ENCODE data around the gene CNTFR.
"Not testable (repeated sequence)": the region's sequence is repeated elsewhere in the genome, so short reads cannot be mapped to it uniquely, and the experiment has no call there.

The CNTFR gene

DNA sequence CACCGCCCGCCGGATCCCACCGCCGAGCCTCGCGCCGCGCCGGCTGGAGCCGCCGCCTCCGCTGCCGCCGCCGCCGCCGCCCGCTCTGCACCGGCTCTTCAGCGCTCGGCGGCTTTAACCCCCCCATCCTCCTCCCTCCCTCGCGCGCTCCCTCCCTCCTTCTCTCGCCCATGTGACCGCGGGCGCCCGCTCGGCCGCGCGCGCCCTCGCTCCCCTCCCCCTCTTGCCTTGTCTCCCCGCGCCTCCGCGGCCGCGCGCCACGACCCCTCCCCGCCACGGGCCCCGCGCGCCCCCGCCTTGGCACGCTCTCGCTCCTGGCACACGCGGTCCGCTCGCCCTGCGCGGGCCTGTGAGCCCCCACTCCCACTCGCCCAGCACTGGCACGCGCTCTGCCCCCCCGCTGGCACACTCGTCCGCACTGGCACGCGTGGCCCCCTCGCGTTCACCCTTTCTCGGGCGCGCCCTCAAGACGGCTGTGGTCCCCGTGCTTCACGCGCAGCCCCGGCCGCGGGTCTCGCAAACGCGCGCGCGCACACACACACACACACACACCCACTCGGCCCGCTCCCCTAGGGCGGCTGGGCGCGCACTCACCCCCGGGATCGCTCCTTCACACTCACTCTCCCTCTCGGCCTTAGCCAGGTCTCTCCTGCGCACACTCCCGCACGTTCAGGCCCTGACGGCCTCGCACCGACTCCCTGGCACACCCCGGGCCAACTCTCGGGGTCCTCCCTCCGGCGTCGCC lies at the start of gene CNTFR:
Gene CNTFR (minus strand): TSS at position 89 of the 745 bp plus-strand sequence. CDS start 20,743 bp downstream, outside the sequence.
- DNase-seq: peak; percentile 66

DNA sequence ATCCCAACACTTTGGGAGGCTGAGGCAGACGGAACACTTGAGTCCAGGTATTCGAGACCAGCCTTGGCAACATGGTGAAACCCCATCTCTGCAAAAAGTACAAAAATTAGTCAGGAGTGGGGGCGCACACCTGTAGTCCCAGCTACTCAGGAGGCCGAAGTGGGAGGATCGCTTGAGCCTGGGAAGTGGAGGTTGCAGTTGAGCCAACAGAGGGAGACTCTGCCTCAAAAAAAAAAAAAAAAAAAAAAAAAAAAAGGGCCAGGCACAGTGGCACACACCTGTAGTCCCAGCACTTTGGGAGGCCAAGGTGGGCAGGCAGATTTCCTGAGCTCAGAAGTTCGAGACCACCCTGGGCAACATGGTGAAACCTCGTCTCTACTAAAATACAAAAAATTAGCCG lies 49.8 kb upstream of the CNTFR start:
- DNase-seq: not testable (repeated sequence)

DNA sequence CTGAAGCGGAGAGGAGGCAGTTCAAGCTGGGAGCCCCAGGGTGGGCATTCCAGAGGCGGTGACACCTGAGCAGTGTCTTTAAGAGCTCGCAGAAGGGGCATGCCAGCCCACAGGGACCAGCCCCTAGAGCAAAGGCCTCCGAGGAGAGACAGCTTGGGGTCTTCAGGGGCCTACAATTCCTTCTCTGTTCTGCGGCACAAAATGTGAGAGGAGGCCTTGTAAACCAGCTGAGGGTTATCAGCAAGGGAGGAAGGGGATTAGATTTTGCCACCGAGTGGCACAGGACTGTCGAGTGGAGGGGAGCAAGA lies 48.6 kb upstream of the CNTFR start:
- DNase-seq: no peak

DNA sequence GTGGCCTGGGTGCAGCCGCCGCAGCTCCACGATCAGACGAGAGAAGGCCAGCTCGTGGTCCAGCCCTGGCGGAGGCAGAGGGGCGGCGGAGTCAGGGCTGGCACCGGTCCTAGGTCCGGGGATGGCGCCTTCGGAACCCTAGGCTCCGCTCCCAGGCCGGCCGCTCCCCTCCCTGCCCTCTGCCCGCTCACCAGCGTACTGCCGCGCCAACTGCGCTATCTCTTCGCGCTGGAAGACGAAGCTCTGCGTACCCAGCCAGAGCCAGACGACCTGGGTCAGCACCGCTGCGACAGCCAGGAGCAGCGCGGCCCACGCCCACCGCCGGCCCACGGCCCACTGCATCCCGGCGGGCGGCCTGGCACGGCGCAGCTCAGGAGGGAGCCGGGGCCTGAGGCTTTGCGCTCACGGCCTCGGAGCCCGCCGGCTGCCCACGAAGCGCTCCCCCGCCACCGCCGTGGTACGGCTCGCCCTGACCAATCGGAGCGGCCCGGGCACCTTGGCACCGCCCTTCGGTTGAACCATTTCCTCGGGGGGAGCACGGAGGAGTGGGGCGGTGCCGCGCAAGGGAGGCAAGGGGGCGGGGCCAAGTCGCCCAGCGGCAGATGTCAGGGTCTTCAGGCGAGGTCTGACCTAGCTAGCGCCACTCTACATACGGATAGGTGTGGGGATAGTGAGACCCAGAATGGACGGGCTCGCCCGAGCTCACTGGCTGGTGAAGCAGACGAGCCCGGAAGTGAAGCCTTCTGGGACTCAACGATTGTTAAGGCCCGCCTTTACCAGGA lies 48.0 kb upstream of the CNTFR start, which contains the start of gene SIGMAR1:
Gene SIGMAR1 (minus strand): TSS at position 432 of the 782 bp plus-strand sequence. CDS start 90 bp downstream, at position 342.
- DNase-seq: peak; percentile 95

- no peak for DNase-seq
These were observed 47.3 kb upstream of the CNTFR start for GRCh38 chr9:34636791-34637355.

DNA sequence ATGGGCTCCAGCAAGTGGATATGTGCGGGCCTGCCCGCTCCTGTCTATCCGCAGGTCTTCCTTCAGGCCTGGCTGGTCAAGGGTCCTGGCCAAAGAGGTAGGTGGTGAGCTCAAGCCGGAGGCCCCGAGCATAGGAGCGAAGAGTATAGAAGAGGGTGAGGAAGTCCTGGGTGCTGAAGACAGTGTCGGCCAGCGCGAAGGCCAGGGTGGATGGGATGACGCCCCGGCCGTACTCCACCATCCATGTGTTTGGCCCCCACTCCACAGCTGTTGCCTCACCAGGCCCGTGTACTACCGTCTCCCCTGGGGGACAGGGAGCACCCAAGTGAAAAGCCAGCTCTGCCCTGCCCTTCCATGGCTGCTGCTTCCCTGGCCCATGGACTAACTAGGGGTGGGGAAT lies 46.0 kb upstream of the CNTFR start:
- no peak for DNase-seq

GRCh38 chr9:34634551-34635248 lies 45.2 kb upstream of the CNTFR start:
- DNase-seq: no peak

DNA sequence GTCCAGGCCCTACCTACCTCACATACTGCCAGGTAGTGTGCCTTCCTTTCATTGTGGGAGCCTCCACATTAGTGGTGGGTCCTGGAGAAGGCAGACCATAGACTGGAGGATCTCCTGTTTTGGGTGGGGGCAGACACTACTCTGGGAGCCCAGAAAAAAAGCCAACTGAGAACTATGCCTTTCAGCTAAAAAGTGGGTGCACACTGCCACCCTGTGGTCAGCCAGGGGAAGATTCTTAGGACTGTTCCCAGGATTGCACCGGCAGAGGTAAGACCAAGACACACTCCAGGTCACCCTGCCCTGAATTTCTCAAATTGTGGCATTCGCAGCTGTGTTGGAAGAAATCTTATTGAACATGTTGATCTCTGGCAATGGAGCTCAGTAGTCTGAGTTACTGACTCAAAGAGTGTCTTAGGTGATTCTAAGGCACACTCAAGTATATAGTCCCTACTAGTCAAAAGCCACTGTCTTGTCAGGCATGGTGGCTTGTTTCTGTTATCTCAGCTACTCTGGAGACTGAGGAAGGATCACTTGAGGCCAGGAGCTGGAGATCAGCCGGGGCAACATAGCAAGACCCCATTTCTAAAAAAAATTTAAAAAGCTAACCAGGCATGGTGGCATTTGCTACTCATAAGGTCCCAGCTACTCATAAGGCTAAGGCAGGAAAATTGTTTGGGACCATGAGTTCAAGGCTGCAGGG lies 44.5 kb upstream of the CNTFR start:
- peak; percentile 77 for DNase-seq

GRCh38 chr9:34633166-34633565 lies 43.6 kb upstream of the CNTFR start:
- no peak for DNase-seq

GRCh38 chr9:34630402-34631154 lies 41.1 kb upstream of the CNTFR start:
- DNase-seq: no peak

GRCh38 chr9:34629491-34629808 lies 39.9 kb upstream of the CNTFR start:
- no peak for DNase-seq

GRCh38 chr9:34628656-34629490 lies 39.3 kb upstream of the CNTFR start, which contains the start of gene ARID3C:
Gene ARID3C (minus strand): TSS chr9:34629066. CDS start chr9:34628014, 1,052 bp downstream.
- DNase-seq: no peak

DNA sequence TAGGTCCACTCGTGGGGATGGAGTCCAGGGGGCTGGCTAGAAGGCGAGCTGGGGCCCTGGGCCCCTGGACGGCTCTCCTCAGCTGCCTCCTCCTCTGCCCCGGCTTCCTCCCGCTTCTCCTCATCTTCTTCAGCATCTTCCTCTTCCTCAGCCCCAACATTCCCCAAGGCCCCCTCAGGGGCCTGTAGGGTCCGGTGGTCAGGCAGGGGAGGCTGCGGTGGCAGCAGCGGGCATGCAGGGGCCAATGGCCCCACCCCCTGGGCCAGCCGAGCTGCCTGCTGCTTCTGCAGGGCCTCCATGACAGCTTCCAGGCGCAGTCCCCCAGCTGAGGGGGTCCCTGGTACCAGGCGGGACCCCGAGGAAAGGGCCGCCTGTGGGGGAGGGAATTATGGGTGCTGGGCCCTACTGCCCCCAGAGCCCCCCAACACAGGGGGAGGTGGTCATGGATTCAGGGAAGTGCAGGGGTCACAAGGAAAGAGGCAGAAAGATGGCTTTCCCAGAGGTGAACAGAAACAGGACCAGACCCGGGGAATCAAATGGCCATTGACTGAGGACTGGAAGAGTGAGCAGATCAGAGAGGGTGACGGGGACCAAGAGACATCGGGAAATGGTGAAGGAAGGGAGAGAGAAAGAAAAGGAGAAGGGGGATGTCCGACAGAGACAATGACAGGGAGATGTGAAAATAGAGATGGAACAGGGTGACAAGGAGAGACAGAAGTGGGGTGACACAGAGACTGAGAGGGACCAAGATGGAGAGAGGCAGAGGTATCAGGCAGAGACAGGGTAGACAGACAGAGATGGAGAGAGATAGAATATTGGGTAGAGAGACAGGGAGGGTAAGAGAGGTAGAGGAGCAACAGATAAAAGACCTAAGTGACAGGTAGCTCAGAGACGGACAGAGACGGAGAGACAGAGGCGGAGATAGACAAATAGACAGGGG lies 38.5 kb upstream of the CNTFR start:
- DNase-seq: no peak

GRCh38 chr9:34625186-34625486 lies 35.6 kb upstream of the CNTFR start:
- no peak for DNase-seq

DNA sequence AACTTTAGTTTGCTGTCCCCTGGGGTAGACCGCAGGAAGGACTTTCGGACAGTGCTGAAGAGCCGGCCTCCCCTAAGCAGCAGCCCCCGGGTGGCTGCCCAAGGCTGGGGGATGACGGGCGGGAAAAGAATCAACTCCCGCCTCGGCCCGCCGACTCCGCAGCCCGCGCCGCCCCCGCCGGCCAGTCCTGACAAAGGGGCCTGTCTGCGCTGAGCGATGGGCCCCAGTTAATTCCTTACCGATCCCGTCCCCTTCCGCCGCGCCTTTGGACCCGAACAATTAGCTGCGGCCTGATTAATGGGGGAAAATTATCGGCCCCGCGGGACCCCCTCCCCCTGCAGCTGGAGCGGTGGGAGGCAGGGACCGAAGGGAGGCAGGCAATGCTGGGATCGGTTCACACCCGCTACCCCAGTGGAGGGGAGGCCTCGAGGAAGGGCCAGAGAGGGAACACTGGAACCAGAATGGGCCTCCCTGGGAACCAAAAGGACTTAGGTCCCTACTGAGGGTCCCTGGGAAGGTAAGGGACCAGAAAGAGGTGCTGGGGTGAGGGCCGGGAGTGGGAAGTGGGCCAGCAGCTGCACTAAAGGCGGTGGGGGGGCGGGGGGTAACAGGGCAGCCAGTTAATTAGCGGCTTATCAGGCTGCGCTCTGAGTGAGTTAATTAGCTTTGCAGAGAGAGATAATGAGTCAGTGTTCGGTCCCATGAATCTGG lies 35.1 kb upstream of the CNTFR start:
- no peak for DNase-seq

DNA sequence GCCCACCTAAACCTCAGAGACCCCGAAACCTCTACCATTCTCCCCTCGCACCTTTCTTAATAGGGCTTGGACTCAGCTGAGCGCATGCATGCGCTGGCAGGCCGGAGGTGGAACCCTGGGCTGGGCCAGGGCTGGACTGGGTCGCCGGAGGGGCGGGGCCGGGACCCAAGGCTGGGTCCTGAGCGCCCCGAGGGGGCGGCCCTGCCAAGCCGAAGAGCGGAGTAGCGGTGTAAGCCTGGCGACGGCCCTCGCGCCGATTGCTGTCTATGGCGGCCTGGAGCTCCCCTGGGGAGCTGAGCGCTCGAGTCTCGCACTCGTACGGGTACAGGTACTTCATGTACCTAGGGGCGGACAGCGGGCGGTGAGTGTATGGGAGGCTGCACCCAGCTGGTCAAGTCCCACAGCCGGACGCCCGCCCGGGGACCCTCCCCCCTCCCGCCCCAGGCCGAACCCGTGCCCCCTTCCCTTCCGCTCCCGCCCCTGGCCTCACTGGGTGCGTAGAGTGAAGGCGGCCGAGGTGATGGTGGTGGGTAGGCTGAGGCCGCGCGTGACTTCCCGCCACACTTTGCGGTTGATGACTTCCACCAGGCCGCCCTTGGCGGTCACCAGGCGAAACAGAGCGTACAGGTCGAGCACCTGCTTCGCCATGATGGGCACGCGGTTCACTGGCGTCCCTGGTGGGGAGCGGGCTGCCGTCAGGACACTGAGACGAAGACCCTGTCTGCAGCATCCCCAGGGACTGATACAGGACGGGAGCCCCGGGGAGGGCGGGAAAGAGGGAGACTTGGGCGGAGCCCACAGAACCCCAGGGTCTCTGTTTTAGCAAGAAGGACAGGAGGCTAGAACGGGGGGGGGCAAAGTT lies 34.1 kb upstream of the CNTFR start:
- no peak for DNase-seq

- peak; percentile 93 for DNase-seq
These were observed 30.8 kb upstream of the CNTFR start, which contains the start of gene DCTN3 for GRCh38 chr9:34620061-34620994. Gene DCTN3 (minus strand): TSS chr9:34620495. CDS start chr9:34620464, 31 bp downstream.
